ENCODE data around the gene DEPDC1B. TPM values are rescaled to one million over a fixed set of nuclear protein-coding genes. Genes with fewer than 3 reads are reported as not detected.
"Not testable (repeated sequence)": the region's sequence is repeated elsewhere in the genome, so short reads cannot be mapped to it uniquely, and the experiment has no call there.

Gene DEPDC1B
- total RNA-seq, 4 donors from 2014 or later: 10.5 to 13.2 (median 11.2) TPM

GRCh38 chr5:60563696-60564324, 136.2 kb downstream of the DEPDC1B start:
- H3K27me3 ChIP-seq: no peaks in the 10 kb centered on the region
- no peak overlapping the region for H3K4me3 ChIP-seq
- DNase-seq: no peak
- TF ChIP-seq POLR2A (IDR thresholded peaks at IDR 0.05) (no peak), CTCF (IDR thresholded peaks at IDR 0.05) (no peak)
- no peaks in the 10 kb centered on the region for H3K36me3 ChIP-seq
- H3K27ac ChIP-seq: no peak overlapping the region
- no peaks in the 10 kb centered on the region for H3K4me1 ChIP-seq
- H3K9me3 ChIP-seq: peaks cover 0 to 9% (median 3%) of the 10 kb centered on the region in 4 donors

GRCh38 chr5:60553291-60553690, 146.7 kb downstream of the DEPDC1B start:
- not testable (repeated sequence) for DNase-seq, H3K4me1 ChIP-seq, H3K36me3 ChIP-seq, H3K4me3 ChIP-seq, H3K9me3 ChIP-seq, H3K27me3 ChIP-seq, H3K27ac ChIP-seq

- H3K4me1 ChIP-seq: no peaks in the 10 kb centered on the region
- no peaks in the 10 kb centered on the region for H3K27me3 ChIP-seq
- H3K9me3 ChIP-seq: no peaks in the 10 kb centered on the region
- peak overlapping the region in 1 of 4 donors; percentile 26 for H3K27ac ChIP-seq
- H3K4me3 ChIP-seq: no peak overlapping the region
- H3K36me3 ChIP-seq: no peaks in the 10 kb centered on the region
- TF ChIP-seq CTCF (IDR thresholded peaks at IDR 0.05): no peak
- no peak for DNase-seq
These were observed 148.1 kb downstream of the DEPDC1B start for GRCh38 chr5:60551829-60552228.

GRCh38 chr5:60551250-60551649, 148.7 kb downstream of the DEPDC1B start:
- H3K9me3 ChIP-seq: no peaks in the 10 kb centered on the region
- H3K4me3 ChIP-seq: no peak overlapping the region
- H3K4me1 ChIP-seq: no peaks in the 10 kb centered on the region
- H3K27me3 ChIP-seq: no peaks in the 10 kb centered on the region
- no peak for DNase-seq
- peak overlapping the region in 1 of 4 donors; percentile 26 for H3K27ac ChIP-seq
- H3K36me3 ChIP-seq: no peaks in the 10 kb centered on the region
- TF ChIP-seq POLR2A (IDR thresholded peaks at IDR 0.05) (no peak), CTCF (IDR thresholded peaks at IDR 0.05) (no peak)

- DNase-seq: no peak
- TF ChIP-seq POLR2A (IDR thresholded peaks at IDR 0.05) (no peak), CTCF (IDR thresholded peaks at IDR 0.05) (no peak)
- Histone ChIP-seq H3K4me1 (no peaks in the 10 kb centered on the region), H3K27ac (peak overlapping the region in 1 of 4 donors; percentile 26), H3K4me3 (no peak overlapping the region), H3K9me3 (no peaks in the 10 kb centered on the region), H3K27me3 (no peaks in the 10 kb centered on the region), H3K36me3 (no peaks in the 10 kb centered on the region)
These were observed 149.7 kb downstream of the DEPDC1B start for GRCh38 chr5:60550311-60550710.

GRCh38 chr5:60549841-60550240, 150.1 kb downstream of the DEPDC1B start:
- peak overlapping the region in 1 of 4 donors; percentile 26 for H3K27ac ChIP-seq
- no peaks in the 10 kb centered on the region for H3K27me3 ChIP-seq
- no peak for DNase-seq
- no peaks in the 10 kb centered on the region for H3K9me3 ChIP-seq
- H3K4me1 ChIP-seq: no peaks in the 10 kb centered on the region
- no peak overlapping the region for H3K4me3 ChIP-seq
- no peaks in the 10 kb centered on the region for H3K36me3 ChIP-seq
- TF ChIP-seq CTCF (IDR thresholded peaks at IDR 0.05): no peak

Other genes with a start within 250 kb of the DEPDC1B start
- gene ELOVL7, start 144.1 kb upstream of the DEPDC1B start, total RNA-seq: 10 to 100 TPM in 3 of 4 donors, 1 to 10 TPM in 1; 5.8 to 77.6 (median 34.3) TPM
- 10 to 100 TPM in 1 of 4 donors, 1 to 10 TPM in 3; 7.2 to 15.2 (median 7.7) TPM for gene ERCC8, start 244.9 kb upstream of the DEPDC1B start, total RNA-seq
- 10 to 100 TPM in 1 of 4 donors, 1 to 10 TPM in 3; 5.4 to 56.1 (median 7.3) TPM for gene NDUFAF2, start 245.0 kb upstream of the DEPDC1B start, total RNA-seq

Data from Peyer's patch (tissue), 4 donors.